Measurements from ENCODE around the gene RMRP. TPM values are rescaled to one million over a fixed set of nuclear protein-coding genes. Genes with fewer than 3 reads are reported as not detected.
A peak's percentile ranks its signal among the peaks of the same experiment; 100 is the strongest.

The RMRP gene
- total RNA-seq, 3 donors from 2014 or later = 1,664 to 2,064 (median 2,058) TPM

DNA sequence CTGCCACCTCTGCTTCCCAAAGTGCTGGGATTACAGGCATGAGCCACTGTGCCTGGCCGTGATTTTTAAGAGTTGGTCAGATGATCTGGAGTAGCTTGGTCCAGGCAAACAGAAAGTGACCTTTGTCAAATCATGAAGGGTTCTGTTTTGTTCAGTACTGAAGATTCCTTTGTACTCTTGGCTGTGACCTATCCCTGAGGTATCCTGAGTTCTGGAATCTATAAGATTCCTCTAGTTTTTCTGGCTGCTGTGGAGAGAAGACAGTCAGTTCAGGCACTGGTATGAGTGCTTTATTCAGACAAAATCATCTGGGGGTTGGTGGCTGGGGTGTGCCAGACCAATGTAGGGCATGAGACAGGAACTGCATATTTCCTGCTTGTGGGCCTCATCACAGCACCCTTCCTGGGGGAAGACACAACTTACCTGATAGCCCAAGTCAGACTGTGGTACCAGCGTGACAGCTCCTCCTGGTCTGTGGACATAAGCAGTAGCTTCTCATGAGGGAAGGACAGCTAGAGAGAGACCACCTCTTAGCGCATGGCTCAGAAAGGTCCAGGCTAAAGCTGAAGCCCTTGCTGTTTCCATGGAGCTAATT is 4.0 kb upstream of the RMRP start:
- TF ChIP-seq POLR2A (IDR thresholded peaks at IDR 0.05) = no peak
- TF ChIP-seq CTCF (IDR thresholded peaks at IDR 0.05) = no peak
- no peak for TF ChIP-seq POLR2AphosphoS5 (IDR thresholded peaks at IDR 0.05)
- Histone ChIP-seq H3K27ac (peak overlapping the region; percentile 62 to 84), H3K4me3 (no peak overlapping the region), H3K27me3 (no peaks in the 10 kb centered on the region), H3K4me1 (no peaks in the 10 kb centered on the region), H3K9me3 (no peaks in the 10 kb centered on the region), H3K36me3 (no peaks in the 10 kb centered on the region)
- intact Hi-C loops (cut with DNase I; ENCODE audit: low total_unique reads) = no loop called here
- DNase-seq (ENCODE audit: low spot score in 2 of 2) = no peak

- H3K27ac ChIP-seq = peak overlapping the region; percentile 81 to 84
- no peaks in the 10 kb centered on the region for H3K4me1 ChIP-seq
- no peaks in the 10 kb centered on the region for H3K9me3 ChIP-seq
- TF ChIP-seq CTCF (IDR thresholded peaks at IDR 0.05) (no peak), POLR2AphosphoS5 (IDR thresholded peaks at IDR 0.05) (peak in 1 of 3 donors; percentile 9)
- intact Hi-C loops (cut with DNase I; ENCODE audit: low total_unique reads) = no loop called here
- DNase-seq (ENCODE audit: low spot score in 2 of 2) = peak in 1 of 2 donors; percentile 57
- H3K4me3 ChIP-seq = no peak overlapping the region
- no peaks in the 10 kb centered on the region for H3K27me3 ChIP-seq
- H3K36me3 ChIP-seq = no peaks in the 10 kb centered on the region
Measured at GRCh38 chr9:35660966-35661415, 3.2 kb upstream of the RMRP start.

DNA sequence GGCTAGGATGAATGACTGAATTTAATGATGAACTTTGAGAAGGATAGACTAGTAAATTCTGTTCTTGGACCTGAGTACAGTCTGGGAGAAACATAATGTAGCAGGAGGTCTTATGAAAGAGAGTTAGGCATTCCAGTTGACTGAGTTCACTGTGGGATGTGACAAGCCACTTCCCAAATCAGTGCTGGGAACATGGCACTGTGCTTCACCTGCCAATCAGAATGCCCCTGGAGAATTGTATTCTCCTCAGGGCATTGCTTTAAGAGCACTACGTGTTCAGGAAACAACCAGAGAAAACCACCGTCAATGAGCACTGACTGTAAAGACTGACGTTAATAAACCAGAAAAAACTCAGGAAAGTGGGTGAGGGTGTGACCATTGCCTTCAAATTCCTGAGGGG is 1.5 kb upstream of the RMRP start:
- TF ChIP-seq POLR2A (IDR thresholded peaks at IDR 0.05) (no peak), CTCF (IDR thresholded peaks at IDR 0.05) (no peak), POLR2AphosphoS5 (IDR thresholded peaks at IDR 0.05) (no peak)
- Histone ChIP-seq H3K4me3 (peak overlapping the region; percentile 89 to 96 (median 92)), H3K36me3 (no peaks in the 10 kb centered on the region), H3K27ac (peak overlapping the region; percentile 98), H3K27me3 (no peaks in the 10 kb centered on the region), H3K9me3 (no peaks in the 10 kb centered on the region), H3K4me1 (no peaks in the 10 kb centered on the region)
- intact Hi-C loops (cut with DNase I; ENCODE audit: low total_unique reads) = loop anchor here (5.0 kb wide), 1 partner anchor 173 kb away; no protein-coding TSS in a partner anchor
- DNase-seq (ENCODE audit: low spot score in 2 of 2) = no peak

GRCh38 chr9:35658968-35659220 is 1.1 kb upstream of the RMRP start:
- intact Hi-C loops (cut with DNase I; ENCODE audit: low total_unique reads) = loop anchor here (5.0 kb wide), 1 partner anchor 173 kb away; no protein-coding TSS in a partner anchor
- H3K4me3 ChIP-seq = peak overlapping the region; percentile 89 to 96 (median 92)
- H3K27me3 ChIP-seq = no peaks in the 10 kb centered on the region
- H3K4me1 ChIP-seq = no peaks in the 10 kb centered on the region
- H3K9me3 ChIP-seq = no peaks in the 10 kb centered on the region
- TF ChIP-seq POLR2A (IDR thresholded peaks at IDR 0.05) (no peak), CTCF (IDR thresholded peaks at IDR 0.05) (no peak), POLR2AphosphoS5 (IDR thresholded peaks at IDR 0.05) (no peak)
- peak overlapping the region; percentile 98 for H3K27ac ChIP-seq
- no peaks in the 10 kb centered on the region for H3K36me3 ChIP-seq
- DNase-seq (ENCODE audit: low spot score in 2 of 2) = peak in 1 of 2 donors; percentile 49

DNA sequence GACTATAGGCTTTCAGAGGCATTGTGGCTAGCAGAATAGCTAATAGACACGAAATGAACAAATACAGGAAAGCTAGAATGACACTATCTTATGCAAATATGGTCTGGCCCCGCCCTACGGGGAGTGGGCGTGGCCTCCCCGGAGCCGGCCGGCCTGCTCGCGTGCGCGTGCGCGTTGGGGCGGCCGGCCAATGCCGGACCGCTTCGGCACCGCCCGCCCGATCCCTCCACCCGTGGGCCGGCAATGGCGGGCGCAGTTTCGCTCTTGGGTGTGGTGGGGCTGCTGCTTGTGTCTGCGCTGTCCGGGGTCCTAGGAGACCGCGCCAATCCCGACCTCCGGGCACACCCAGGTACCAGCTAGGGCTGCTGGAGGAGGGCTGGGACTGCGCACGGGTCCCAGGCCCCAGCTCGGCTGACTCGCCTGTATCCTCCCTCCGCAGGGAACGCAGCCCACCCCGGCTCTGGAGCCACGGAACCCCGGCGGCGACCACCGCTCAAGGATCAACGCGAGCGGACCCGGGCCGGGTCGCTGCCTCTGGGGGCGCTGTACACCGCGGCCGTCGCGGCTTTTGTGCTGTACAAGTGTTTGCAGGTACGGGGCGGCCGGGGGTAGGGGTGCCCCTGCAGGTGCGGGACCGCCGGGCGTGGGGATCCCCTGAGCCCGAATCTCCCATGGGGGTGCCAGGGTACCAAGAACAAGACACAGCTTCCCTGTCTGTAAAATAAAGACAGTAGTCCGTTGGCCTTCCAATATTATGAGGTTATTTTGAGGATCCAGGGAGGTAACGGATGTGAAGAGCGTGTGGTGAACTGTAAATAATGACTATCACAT is 533 bp upstream of the RMRP start, which contains the start of gene CCDC107:
Gene CCDC107, plus strand, starts transcription at position 156 of the 831 bp plus-strand sequence. Its CDS starts 88 bp downstream, at position 244.
- Histone ChIP-seq H3K4me3 (peak within 1 kb of the TSS; percentile 89 to 96 (median 92)), H3K27me3 (no peaks in the 10 kb centered on the region), H3K4me1 (no peaks in the 10 kb centered on the region), H3K36me3 (no peaks in the 10 kb centered on the region), H3K27ac (peak within 1 kb of the TSS; percentile 98), H3K9me3 (no peaks in the 10 kb centered on the region)
- TF ChIP-seq POLR2AphosphoS5 (IDR thresholded peaks at IDR 0.05) (peak in 2 of 3 donors; percentile 22 to 23), POLR2A (IDR thresholded peaks at IDR 0.05) (peak; percentile 52), CTCF (IDR thresholded peaks at IDR 0.05) (peak; percentile 37 to 75 (median 48))
- DNase-seq (ENCODE audit: low spot score in 2 of 2) = peak; percentile 75 to 79
- intact Hi-C loops (cut with DNase I; ENCODE audit: low total_unique reads) = loop anchor here (5.0 kb wide), 1 partner anchor 174 kb away; no protein-coding TSS in a partner anchor

Data from breast epithelium (tissue), 4 donors.